Subcutaneous adipose tissue (tissue), 4 donors: ENCODE data around the gene MT2A. TPM values are rescaled to one million over a fixed set of nuclear protein-coding genes. Genes with fewer than 3 reads are reported as not detected.

ENCODE experiments used
- CTCF ChIP-seq: fragments of 450-650 bp; IDR thresholded peaks from one replicate; pipeline ENCODE4 v1.5.1; 2016; ENCODE audit warnings: low read depth, mild to moderate bottlenecking, control low read depth, antibody characterized with exemption, moderate library complexity
- total RNA-seq, 4 donors: library from RNA; depleted of rRNA; stranded (reverse); fragments of >200 nt; gene quantifications; one replicate each; pipeline ENCODE4 v1.1.0, GENCODE V29; 2016

The MT2A gene
- total RNA-seq, 4 donors from 2014 or later, result 164 to 1,003 (median 271) TPM

- TF ChIP-seq CTCF, result no peak
These were observed 35.4 kb downstream of the MT2A start for GRCh38 chr16:56643833-56644232.

GRCh38 chr16:56645311-56645710, 36.9 kb downstream of the MT2A start:
- TF ChIP-seq CTCF, result no peak

- TF ChIP-seq CTCF, result no peak
These were observed 37.5 kb downstream of the MT2A start for GRCh38 chr16:56645838-56646237.

GRCh38 chr16:56647641-56648431, 39.5 kb downstream of the MT2A start:
- TF ChIP-seq CTCF, result no peak

- TF ChIP-seq CTCF, result no peak
These were observed 40.9 kb downstream of the MT2A start for GRCh38 chr16:56649271-56649670.

GRCh38 chr16:56649820-56650219, 41.4 kb downstream of the MT2A start:
- TF ChIP-seq CTCF, result no peak

GRCh38 chr16:56651586-56651985, 43.2 kb downstream of the MT2A start, which contains the start of gene MT1B:
Gene MT1B, plus strand, starts transcription at chr16:56651886. Its CDS starts 68 bp downstream, at chr16:56651954.
- no peak for TF ChIP-seq CTCF
